Central memory CD8-positive, alpha-beta T cell (primary cell): ENCODE measurements around the gene MEGF10.
"Not testable (repeated sequence)": the region's sequence is repeated elsewhere in the genome, so short reads cannot be mapped to it uniquely, and the experiment has no call there.

Experiments
- ATAC-seq: fragments of 150-1000 bp; cut with Tn5 transposase; replicated peaks from 2 replicates; pipeline ENCODE4 v1.10.0; 2022; ENCODE audit warnings: mild to moderate bottlenecking, moderate FRiP score, moderate number of reproducible peaks; ENCODE audit not compliant: poor library complexity, severe bottlenecking; ENCODE audit errors: extremely low read depth
- DNase-seq, 2 donors: peaks; one replicate each; pipeline ENCODE4 v3.0.0; 2021; ENCODE audit warnings: low spot score in 2 of 2
- H3K27ac Mint-ChIP-seq: one replicate; pipeline ENCODE4 v1.8.0; 2022; ENCODE audit warnings: low read depth, mild to moderate bottlenecking, moderate library complexity, mixed read lengths
- H3K27me3 Mint-ChIP-seq: one replicate; pipeline ENCODE4 v1.8.0; 2022; ENCODE audit warnings: mixed read lengths
- H3K36me3 Mint-ChIP-seq: one replicate; pipeline ENCODE4 v1.8.0; 2022; ENCODE audit warnings: mild to moderate bottlenecking, moderate library complexity, mixed read lengths; ENCODE audit not compliant: insufficient read depth
- H3K4me1 Mint-ChIP-seq: one replicate; pipeline ENCODE4 v1.8.0; 2022; ENCODE audit warnings: mixed read lengths
- H3K4me3 Mint-ChIP-seq: one replicate; pipeline ENCODE4 v1.8.0; 2022; ENCODE audit warnings: mild to moderate bottlenecking, moderate library complexity, mixed read lengths
- H3K9me3 Mint-ChIP-seq: one replicate; pipeline ENCODE4 v1.8.0; 2022; ENCODE audit warnings: mixed read lengths

The MEGF10 gene

DNA sequence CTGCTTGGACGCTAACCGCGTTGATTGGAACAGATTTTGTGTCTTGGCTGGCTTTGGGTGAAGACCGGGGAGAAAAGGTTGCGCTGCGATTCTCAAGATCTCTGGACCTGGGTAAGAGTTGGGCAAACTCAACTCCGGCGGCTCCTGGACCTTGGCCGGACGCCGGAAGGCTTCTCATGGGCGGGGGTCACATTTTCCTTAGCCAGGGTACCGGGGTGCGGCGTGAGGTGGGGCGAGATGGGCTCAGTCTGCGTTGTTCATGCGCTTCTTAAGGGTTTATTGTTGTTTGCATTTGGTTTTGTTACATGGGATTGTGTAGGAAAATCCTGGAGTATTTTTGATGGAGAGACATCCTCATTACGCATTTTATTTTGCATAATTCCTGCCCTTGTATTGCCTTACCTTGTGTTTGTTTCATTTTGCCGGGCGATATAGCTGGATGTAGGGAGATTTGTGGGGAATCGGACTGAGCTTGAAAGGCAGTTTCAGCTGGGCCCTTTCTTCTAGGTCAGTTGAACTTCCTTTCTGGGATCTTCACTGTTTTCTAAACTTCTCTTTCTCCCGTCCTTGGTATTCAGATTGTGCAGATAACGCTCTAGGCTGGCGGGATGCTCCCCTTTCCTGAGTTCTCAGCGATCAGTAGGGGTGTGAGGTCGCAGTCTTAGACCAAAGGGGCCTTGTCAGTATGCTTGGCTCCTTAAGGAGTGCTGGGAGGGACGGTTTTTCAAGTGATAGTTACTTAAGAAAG is 524 bp downstream of the MEGF10 start:
- H3K4me3 Mint-ChIP-seq, result no peak overlapping the region
- no peaks in the 10 kb centered on the region for H3K36me3 Mint-ChIP-seq
- no peaks in the 10 kb centered on the region for H3K9me3 Mint-ChIP-seq
- H3K27me3 Mint-ChIP-seq, result peaks cover 82% of the 10 kb centered on the region
- ATAC-seq (no peak), DNase-seq (no peak)
- no peaks in the 10 kb centered on the region for H3K4me1 Mint-ChIP-seq
- no peak overlapping the region for H3K27ac Mint-ChIP-seq

GRCh38 chr5:127292030-127292735 is 1.6 kb downstream of the MEGF10 start:
- Mint-ChIP-seq H3K36me3 (no peaks in the 10 kb centered on the region), H3K4me1 (no peaks in the 10 kb centered on the region), H3K27me3 (peaks cover 82% of the 10 kb centered on the region), H3K27ac (no peak overlapping the region), H3K4me3 (no peak overlapping the region), H3K9me3 (no peaks in the 10 kb centered on the region)
- DNase-seq, result no peak
- ATAC-seq, result no peak

DNA sequence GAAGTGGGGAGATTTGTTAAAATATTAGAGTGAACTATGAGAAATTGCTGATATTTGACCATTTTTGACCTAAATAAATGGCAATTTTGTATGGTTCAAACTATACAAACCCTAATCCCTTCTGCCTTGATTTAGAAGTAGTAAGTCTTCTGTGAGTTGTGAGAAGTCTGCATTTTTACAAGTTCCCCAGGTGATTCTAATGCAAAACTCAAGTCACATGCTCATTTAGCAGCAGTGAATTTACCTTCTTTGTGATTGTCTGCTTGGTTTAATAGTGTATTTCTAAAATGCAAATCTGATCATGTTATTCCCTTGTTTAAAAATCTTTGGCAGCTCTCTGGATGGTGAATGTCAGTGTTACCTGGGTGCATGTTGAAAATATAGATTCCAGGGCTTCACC is 2.8 kb downstream of the MEGF10 start:
- DNase-seq, result no peak
- Mint-ChIP-seq H3K9me3 (no peaks in the 10 kb centered on the region), H3K4me3 (no peak overlapping the region), H3K4me1 (no peaks in the 10 kb centered on the region), H3K36me3 (no peaks in the 10 kb centered on the region), H3K27ac (no peak overlapping the region), H3K27me3 (peaks cover 82% of the 10 kb centered on the region)
- ATAC-seq, result no peak

- no peak overlapping the region for H3K4me3 Mint-ChIP-seq
- no peak for ATAC-seq
- H3K36me3 Mint-ChIP-seq, result no peaks in the 10 kb centered on the region
- H3K4me1 Mint-ChIP-seq, result no peaks in the 10 kb centered on the region
- H3K27me3 Mint-ChIP-seq, result peaks cover 79% of the 10 kb centered on the region
- DNase-seq, result no peak
- no peaks in the 10 kb centered on the region for H3K9me3 Mint-ChIP-seq
- H3K27ac Mint-ChIP-seq, result no peak overlapping the region
Observed at GRCh38 chr5:127294829-127295228, 4.2 kb downstream of the MEGF10 start.

- H3K27ac Mint-ChIP-seq, result no peak overlapping the region
- H3K27me3 Mint-ChIP-seq, result peaks cover 76% of the 10 kb centered on the region
- DNase-seq (no peak), ATAC-seq (no peak)
- no peak overlapping the region for H3K4me3 Mint-ChIP-seq
- no peaks in the 10 kb centered on the region for H3K4me1 Mint-ChIP-seq
- no peaks in the 10 kb centered on the region for H3K36me3 Mint-ChIP-seq
- H3K9me3 Mint-ChIP-seq, result no peaks in the 10 kb centered on the region
Observed at GRCh38 chr5:127295454-127295853, 4.9 kb downstream of the MEGF10 start.

GRCh38 chr5:127296321-127296720 is 5.7 kb downstream of the MEGF10 start:
- DNase-seq (no peak), ATAC-seq (no peak)
- H3K36me3 Mint-ChIP-seq, result no peaks in the 10 kb centered on the region
- no peaks in the 10 kb centered on the region for H3K4me1 Mint-ChIP-seq
- no peaks in the 10 kb centered on the region for H3K9me3 Mint-ChIP-seq
- H3K4me3 Mint-ChIP-seq, result no peak overlapping the region
- no peak overlapping the region for H3K27ac Mint-ChIP-seq
- peaks cover 75% of the 10 kb centered on the region for H3K27me3 Mint-ChIP-seq

GRCh38 chr5:127296894-127297293 is 6.3 kb downstream of the MEGF10 start:
- peaks cover 71% of the 10 kb centered on the region for H3K27me3 Mint-ChIP-seq

DNA sequence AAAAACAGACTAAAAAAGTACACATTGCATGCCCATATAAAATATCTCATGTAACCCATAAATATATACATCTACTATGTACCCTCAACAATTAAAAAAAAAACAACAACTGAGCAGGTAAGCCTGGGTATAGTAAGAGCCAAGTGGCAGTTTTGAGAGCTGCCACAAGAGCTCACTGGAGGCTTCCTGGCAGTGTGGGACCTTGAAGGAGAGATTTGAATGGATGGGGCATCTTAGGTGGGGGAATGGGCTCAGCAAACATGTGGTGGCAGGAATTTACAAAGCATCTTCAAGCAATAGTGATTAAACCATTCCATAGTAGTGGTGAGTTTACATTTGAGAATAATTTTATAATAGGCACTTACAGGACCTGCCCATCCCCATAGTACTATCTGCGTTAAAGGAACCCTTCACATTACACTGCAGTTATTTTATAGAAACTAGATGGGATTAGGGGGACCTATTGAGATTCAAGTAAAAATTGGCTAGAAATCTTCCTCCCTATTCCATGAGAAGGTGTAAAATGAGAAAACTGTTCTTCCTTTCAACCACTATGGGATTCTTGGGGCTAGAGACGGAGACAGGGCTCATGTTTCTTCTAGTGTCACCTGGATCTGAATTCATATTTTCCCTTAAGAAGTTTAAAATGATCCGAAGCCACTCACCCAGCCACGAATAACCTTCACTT is 6.9 kb downstream of the MEGF10 start:
- H3K9me3 Mint-ChIP-seq, result no peaks in the 10 kb centered on the region
- H3K36me3 Mint-ChIP-seq, result no peaks in the 10 kb centered on the region
- H3K4me3 Mint-ChIP-seq, result no peak overlapping the region
- DNase-seq (no peak), ATAC-seq (no peak)
- H3K27ac Mint-ChIP-seq, result no peak overlapping the region
- H3K27me3 Mint-ChIP-seq, result peaks cover 70% of the 10 kb centered on the region
- H3K4me1 Mint-ChIP-seq, result no peaks in the 10 kb centered on the region

More at GRCh38 chr5:127296894-127297293, 6.3 kb downstream of the MEGF10 start:
- not testable (repeated sequence) for H3K36me3 Mint-ChIP-seq, H3K4me3 Mint-ChIP-seq, DNase-seq, H3K9me3 Mint-ChIP-seq, ATAC-seq, H3K27ac Mint-ChIP-seq, H3K4me1 Mint-ChIP-seq

- no peak for DNase-seq
- H3K4me1 Mint-ChIP-seq, result no peaks in the 10 kb centered on the region
- no peak overlapping the region for H3K4me3 Mint-ChIP-seq
- ATAC-seq, result no peak
- no peaks in the 10 kb centered on the region for H3K36me3 Mint-ChIP-seq
- no peak overlapping the region for H3K27ac Mint-ChIP-seq
- H3K27me3 Mint-ChIP-seq, result peaks cover 75% of the 10 kb centered on the region
- H3K9me3 Mint-ChIP-seq, result no peaks in the 10 kb centered on the region
Observed at GRCh38 chr5:127298036-127298429, 7.4 kb downstream of the MEGF10 start.

DNA sequence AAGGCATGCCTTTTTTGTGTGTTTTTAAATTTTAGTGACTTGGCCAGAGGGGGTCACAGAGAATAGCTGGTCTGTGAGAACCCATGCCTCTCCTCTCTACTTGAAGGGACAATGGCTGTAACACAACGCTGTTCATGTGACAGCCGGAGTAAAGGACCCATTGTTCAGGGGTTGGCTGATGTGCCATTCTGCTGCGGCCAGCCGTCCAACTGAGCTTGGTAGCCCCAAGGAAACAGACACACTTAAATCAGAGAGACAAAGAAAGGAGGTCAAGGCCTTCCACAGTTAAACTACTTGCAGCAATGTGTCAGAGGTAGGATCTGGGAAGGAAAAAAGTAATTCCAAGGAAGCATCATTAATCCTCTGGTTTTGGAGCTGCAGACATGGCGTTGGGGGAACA is 8.1 kb downstream of the MEGF10 start:
- Mint-ChIP-seq H3K36me3 (no peaks in the 10 kb centered on the region), H3K27ac (no peak overlapping the region), H3K4me3 (no peak overlapping the region), H3K4me1 (no peaks in the 10 kb centered on the region), H3K27me3 (peaks cover 71% of the 10 kb centered on the region), H3K9me3 (no peaks in the 10 kb centered on the region)
- no peak for DNase-seq
- ATAC-seq, result no peak

GRCh38 chr5:127299678-127300077 is 9.1 kb downstream of the MEGF10 start:
- H3K9me3 Mint-ChIP-seq, result no peaks in the 10 kb centered on the region
- H3K4me1 Mint-ChIP-seq, result no peaks in the 10 kb centered on the region
- ATAC-seq, result no peak
- DNase-seq, result no peak
- H3K36me3 Mint-ChIP-seq, result no peaks in the 10 kb centered on the region
- peaks cover 62% of the 10 kb centered on the region for H3K27me3 Mint-ChIP-seq
- no peak overlapping the region for H3K27ac Mint-ChIP-seq
- H3K4me3 Mint-ChIP-seq, result no peak overlapping the region

DNA sequence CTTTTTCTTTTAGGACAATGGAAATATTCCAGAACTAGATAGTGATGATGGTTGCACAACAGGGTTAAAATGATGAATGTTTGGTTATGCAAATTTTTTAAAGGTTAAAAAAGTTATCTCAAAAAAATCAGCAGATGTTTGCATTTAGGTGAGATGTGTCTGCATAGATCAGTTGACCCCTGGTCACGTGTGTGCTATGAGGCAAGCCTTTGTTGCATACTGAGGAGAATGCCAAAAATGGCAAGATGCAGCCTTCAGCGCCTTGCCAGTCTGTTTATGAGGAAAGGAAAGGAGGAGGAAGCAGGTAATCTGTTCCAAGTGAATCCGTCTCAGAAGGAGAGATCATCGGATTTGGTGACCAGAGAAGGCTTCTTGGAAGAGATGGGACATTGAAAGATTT is 11.9 kb downstream of the MEGF10 start:
- no peak overlapping the region for H3K4me3 Mint-ChIP-seq
- ATAC-seq (no peak), DNase-seq (no peak)
- no peaks in the 10 kb centered on the region for H3K36me3 Mint-ChIP-seq
- no peaks in the 10 kb centered on the region for H3K4me1 Mint-ChIP-seq
- H3K27me3 Mint-ChIP-seq, result peaks cover 45% of the 10 kb centered on the region
- H3K9me3 Mint-ChIP-seq, result no peaks in the 10 kb centered on the region
- no peak overlapping the region for H3K27ac Mint-ChIP-seq

- Mint-ChIP-seq H3K36me3 (no peaks in the 10 kb centered on the region), H3K4me1 (no peaks in the 10 kb centered on the region), H3K27me3 (peaks cover 36% of the 10 kb centered on the region), H3K9me3 (no peaks in the 10 kb centered on the region), H3K27ac (no peak overlapping the region), H3K4me3 (no peak overlapping the region)
- no peak for DNase-seq
- ATAC-seq, result no peak
Observed at GRCh38 chr5:127303404-127303803, 12.8 kb downstream of the MEGF10 start.
